ENCODE results near the gene LEAP2. TPM values are rescaled to one million over a fixed set of nuclear protein-coding genes. Genes with fewer than 3 reads are reported as not detected.

Gene LEAP2
- total RNA-seq, 1 experiment from 2014 or later: 4.5 TPM

DNA sequence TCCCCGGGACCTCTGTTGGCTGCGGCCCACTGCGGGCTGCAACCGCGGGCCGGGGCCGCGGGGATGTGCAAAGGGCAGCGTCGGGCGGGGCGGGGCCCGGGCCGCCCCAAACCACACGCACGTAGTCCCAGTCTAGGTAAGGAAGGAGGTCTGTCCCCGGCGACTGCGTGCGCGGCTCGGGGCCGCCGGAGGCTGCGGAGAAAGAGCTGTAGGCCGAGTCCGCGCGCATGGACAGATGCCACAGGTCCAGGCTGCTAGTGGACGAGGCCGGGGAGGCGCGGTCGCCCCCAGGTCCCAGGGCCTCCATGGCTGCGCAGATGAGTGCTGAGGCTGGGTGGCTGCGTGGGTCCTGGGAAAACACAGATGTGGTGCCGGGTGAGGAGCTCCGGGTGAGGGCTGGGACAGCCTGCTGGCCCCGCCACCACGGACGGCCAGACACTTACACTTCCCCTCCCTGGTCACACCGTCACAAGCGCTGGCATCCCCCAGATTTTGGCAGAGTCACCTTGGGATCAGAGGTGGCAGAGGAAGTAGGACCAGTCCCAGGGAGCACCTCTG is 47.6 kb upstream of the LEAP2 start:
- no peaks in the 10 kb centered on the region for H3K36me3 ChIP-seq (ENCODE audit: low read depth)
- no peaks in the 10 kb centered on the region; the same call in 1 of the 2 replicates for H4K20me1 ChIP-seq (ENCODE audit: insufficient read depth)
- H3K4me1 ChIP-seq (replicated peaks; ENCODE audit: insufficient read depth): peaks cover 10% of the 10 kb centered on the region; the same call in 1 of the 2 replicates
- DNase-seq: no peak
- intact Hi-C loops (cut with micrococcal nuclease; ENCODE audit: unreplicated experiment): no loop called here
- H3K79me2 ChIP-seq (ENCODE audit: low read depth): peaks cover 17% of the 10 kb centered on the region
- H3K4me3 ChIP-seq: no peak overlapping the region
- H3K9me3 ChIP-seq (ENCODE audit: insufficient read depth, low read depth): no peaks in the 10 kb centered on the region
- TF ChIP-seq, protein P1, sequence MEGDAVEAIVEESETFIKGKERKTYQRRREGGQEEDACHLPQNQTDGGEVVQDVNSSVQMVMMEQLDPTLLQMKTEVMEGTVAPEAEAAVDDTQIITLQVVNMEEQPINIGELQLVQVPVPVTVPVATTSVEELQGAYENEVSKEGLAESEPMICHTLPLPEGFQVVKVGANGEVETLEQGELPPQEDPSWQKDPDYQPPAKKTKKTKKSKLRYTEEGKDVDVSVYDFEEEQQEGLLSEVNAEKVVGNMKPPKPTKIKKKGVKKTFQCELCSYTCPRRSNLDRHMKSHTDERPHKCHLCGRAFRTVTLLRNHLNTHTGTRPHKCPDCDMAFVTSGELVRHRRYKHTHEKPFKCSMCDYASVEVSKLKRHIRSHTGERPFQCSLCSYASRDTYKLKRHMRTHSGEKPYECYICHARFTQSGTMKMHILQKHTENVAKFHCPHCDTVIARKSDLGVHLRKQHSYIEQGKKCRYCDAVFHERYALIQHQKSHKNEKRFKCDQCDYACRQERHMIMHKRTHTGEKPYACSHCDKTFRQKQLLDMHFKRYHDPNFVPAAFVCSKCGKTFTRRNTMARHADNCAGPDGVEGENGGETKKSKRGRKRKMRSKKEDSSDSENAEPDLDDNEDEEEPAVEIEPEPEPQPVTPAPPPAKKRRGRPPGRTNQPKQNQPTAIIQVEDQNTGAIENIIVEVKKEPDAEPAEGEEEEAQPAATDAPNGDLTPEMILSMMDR (conservative IDR thresholded peaks at IDR 0.05): no peak
- no peak for TF ChIP-seq EZH2 (IDR thresholded peaks at IDR 0.05; ENCODE audit: low read depth)
- no peaks in the 10 kb centered on the region for H3K9me2 ChIP-seq (ENCODE audit: insufficient read depth)
- ChIA-PET CTCF (no interaction called here), POLR2A (ENCODE audit: unreplicated experiment) (interaction anchor here (0.5 kb wide), 1 partner anchor 109 kb away, joined by 5 read pairs; no protein-coding TSS in a partner anchor)
- H3F3A ChIP-seq (ENCODE audit: insufficient read depth, low read depth): 0 out of 2 replicates have a peak, but pooled peaks cover 4% of the 10 kb centered on the region
- no peak overlapping the region for H2AFZ ChIP-seq
- H3K27me3 ChIP-seq (ENCODE audit: insufficient read depth, low read depth): no peaks in the 10 kb centered on the region
- H3K27ac ChIP-seq: no peak overlapping the region
- BruUV-seq (replicated peaks): no TSS peak
- H3K4me2 ChIP-seq: no peak overlapping the region

DNA sequence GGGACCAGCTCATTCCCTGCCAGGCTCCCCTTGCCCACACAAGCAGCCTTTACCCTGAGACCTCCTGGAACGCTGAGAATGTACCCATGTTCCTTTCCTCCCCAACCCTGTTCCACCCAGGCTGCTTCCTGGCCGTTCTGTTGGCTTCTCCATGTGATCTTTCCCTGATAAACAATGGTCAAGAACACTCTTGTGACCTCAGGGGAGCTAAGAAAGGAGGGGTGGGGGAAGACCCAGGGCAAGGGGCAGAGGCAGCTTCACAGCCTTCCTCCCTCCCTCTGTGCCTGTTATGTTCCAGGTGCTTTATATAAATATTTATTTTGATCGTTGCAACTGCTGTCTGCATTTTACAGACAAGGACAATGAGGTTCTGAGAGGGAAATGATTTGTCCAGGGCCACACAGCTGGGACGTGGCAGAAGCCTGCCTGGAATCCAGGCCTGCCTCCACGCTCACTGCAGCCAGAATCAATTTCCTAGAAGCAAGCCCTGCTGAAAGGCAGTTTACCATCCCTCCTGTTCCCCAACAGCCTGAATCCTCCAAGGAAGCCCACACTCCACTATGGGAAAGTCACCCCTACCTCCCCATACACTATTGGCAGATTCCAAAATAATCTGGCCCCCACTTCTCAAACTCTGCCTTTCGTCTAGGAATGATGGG is 46.9 kb upstream of the LEAP2 start:
- CTCF ChIA-PET: no interaction called here
- no peak overlapping the region for H3K27ac ChIP-seq
- no peak for DNase-seq
- H3K9me3 ChIP-seq (ENCODE audit: insufficient read depth, low read depth): no peaks in the 10 kb centered on the region
- no peak overlapping the region for H3K4me2 ChIP-seq
- intact Hi-C loops (cut with micrococcal nuclease; ENCODE audit: unreplicated experiment): no loop called here
- H3K9me2 ChIP-seq (ENCODE audit: insufficient read depth): no peaks in the 10 kb centered on the region
- peaks cover 17% of the 10 kb centered on the region for H3K79me2 ChIP-seq (ENCODE audit: low read depth)
- H3K36me3 ChIP-seq (ENCODE audit: low read depth): no peaks in the 10 kb centered on the region
- no peaks in the 10 kb centered on the region for H3K27me3 ChIP-seq (ENCODE audit: insufficient read depth, low read depth)
- TF ChIP-seq EZH2 (IDR thresholded peaks at IDR 0.05; ENCODE audit: low read depth): no peak
- TF ChIP-seq, protein P1 (conservative IDR thresholded peaks at IDR 0.05): no peak
- no peak overlapping the region for H2AFZ ChIP-seq
- no peak overlapping the region for H3K4me3 ChIP-seq
- peaks cover 14% of the 10 kb centered on the region; the same call in 1 of the 2 replicates for H3K4me1 ChIP-seq (replicated peaks; ENCODE audit: insufficient read depth)
- POLR2A ChIA-PET (ENCODE audit: unreplicated experiment): interaction anchor here (0.5 kb wide), 1 partner anchor 110 kb away, joined by 5 read pairs; no protein-coding TSS in a partner anchor
- BruUV-seq (replicated peaks): no TSS peak
- no peaks in the 10 kb centered on the region; the same call in 1 of the 2 replicates for H4K20me1 ChIP-seq (ENCODE audit: insufficient read depth)
- H3F3A ChIP-seq (ENCODE audit: insufficient read depth, low read depth): no peaks in the 10 kb centered on the region

DNA sequence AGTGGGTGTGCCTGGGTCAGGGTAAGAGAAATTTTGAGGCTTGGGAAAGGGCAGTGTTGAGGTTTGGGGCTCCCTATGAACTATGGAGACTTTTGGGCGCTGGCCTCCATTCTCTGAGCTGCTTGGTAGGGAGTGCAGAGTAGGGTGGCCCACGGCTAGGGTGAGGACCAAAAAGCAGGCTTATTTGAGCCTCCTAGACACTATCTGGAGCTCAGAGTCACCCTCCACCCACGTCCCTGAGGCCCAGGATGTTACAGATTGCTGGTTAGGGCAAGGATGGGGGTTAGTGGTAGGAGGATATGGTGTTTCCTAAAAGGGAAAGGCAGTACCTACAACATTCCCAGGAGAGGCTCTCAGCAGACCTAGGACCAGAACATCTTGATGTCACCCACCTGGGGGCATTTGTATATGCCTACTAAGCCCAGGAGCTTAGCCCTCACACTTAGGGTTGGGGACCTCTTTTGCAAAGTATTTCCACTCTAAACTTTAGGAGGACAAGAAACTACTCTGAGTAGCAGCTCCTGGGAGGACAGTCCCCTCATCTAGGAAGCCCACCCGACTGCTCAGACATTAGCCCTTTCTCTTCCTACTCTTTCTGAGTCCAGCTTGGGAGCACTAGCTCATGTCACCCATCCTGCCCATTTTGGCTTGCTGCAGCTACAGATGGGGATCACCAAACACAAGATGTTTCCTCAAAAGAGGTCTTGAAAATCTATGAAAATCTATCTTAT is 45.4 kb upstream of the LEAP2 start:
- Histone ChIP-seq H4K20me1 (ENCODE audit: insufficient read depth) (no peaks in the 10 kb centered on the region; the same call in 1 of the 2 replicates), H2AFZ (no peak overlapping the region), H3K27me3 (ENCODE audit: insufficient read depth, low read depth) (no peaks in the 10 kb centered on the region), H3K4me1 (replicated peaks; ENCODE audit: insufficient read depth) (peaks cover 14% of the 10 kb centered on the region; the same call in 1 of the 2 replicates), H3K9me3 (ENCODE audit: insufficient read depth, low read depth) (no peaks in the 10 kb centered on the region), H3K9me2 (ENCODE audit: insufficient read depth) (no peaks in the 10 kb centered on the region), H3K27ac (no peak overlapping the region), H3K4me3 (no peak overlapping the region), H3F3A (ENCODE audit: insufficient read depth, low read depth) (no peaks in the 10 kb centered on the region), H3K79me2 (ENCODE audit: low read depth) (peaks cover 17% of the 10 kb centered on the region), H3K4me2 (no peak overlapping the region), H3K36me3 (ENCODE audit: low read depth) (no peaks in the 10 kb centered on the region)
- ChIA-PET POLR2A (ENCODE audit: unreplicated experiment) (no interaction called here), CTCF (interaction anchor here (0.6 to 2.4 kb wide), 2 partner anchors 8 to 1143 kb away, joined by 3 to 8 read pairs; no protein-coding TSS in a partner anchor)
- intact Hi-C loops (cut with micrococcal nuclease; ENCODE audit: unreplicated experiment): no loop called here
- no peak for DNase-seq
- BruUV-seq (replicated peaks): no TSS peak
- TF ChIP-seq, protein P1 (conservative IDR thresholded peaks at IDR 0.05): no peak
- no peak for TF ChIP-seq EZH2 (IDR thresholded peaks at IDR 0.05; ENCODE audit: low read depth)
